PC-9 (cell line): ENCODE data around the gene RASAL2. TPM values are rescaled to one million over a fixed set of nuclear protein-coding genes. Genes with fewer than 3 reads are reported as not detected.
A peak's percentile ranks its signal among the peaks of the same experiment; 100 is the strongest.

Experiments
- BruUV-seq: library from RNA; stranded (reverse); fragments of 400-500 nt; replicated peaks from 2 replicates; lab custom pipeline; 2021; lab: Mats Ljungman, UMichigan
- CTCF ChIA-PET: fragments of 300-600 bp; sonication (Branson Sonifier 250); formaldehyde crosslinking; loops from one replicate; lab custom pipeline; 2022; ENCODE audit warnings: antibody characterized with exemption; lab: Charles Lee
- POLR2A ChIA-PET: fragments of 300-600 bp; sonication (Branson Sonifier 250); formaldehyde crosslinking; loops from one replicate; lab custom pipeline; 2022; ENCODE audit warnings: antibody characterized with exemption; ENCODE audit not compliant: unreplicated experiment; lab: Charles Lee
- DNase-seq, 2 experiments: peaks; one replicate each; pipeline versions ENCODE4 v3.0.0 to v3.0.0-alpha.2; 2015 to 2022; ENCODE audit warnings: mixed read lengths in 1 of 2
- H2AFZ ChIP-seq: fragments of 200-600 bp; sonication (generic); 2 replicates; pipeline ENCODE4 v1.8.1; 2017; ENCODE audit warnings: antibody characterized with exemption
- H3F3A ChIP-seq: fragments of 200-600 bp; sonication (generic); 2 replicates; pipeline ENCODE4 v1.8.1; 2017; ENCODE audit warnings: antibody characterized with exemption, mild to moderate bottlenecking, low read depth; ENCODE audit not compliant: insufficient read depth
- H3K27ac ChIP-seq: fragments of 200-600 bp; sonication (generic); 2 replicates; pipeline ENCODE4 v1.6.1; 2016; ENCODE audit warnings: mixed run types
- H3K27me3 ChIP-seq: fragments of 200-600 bp; sonication (generic); 2 replicates; pipeline ENCODE4 v1.6.1; 2016; ENCODE audit warnings: low read depth, mixed run types; ENCODE audit not compliant: insufficient read depth
- H3K36me3 ChIP-seq: fragments of 200-600 bp; sonication (generic); 2 replicates; pipeline ENCODE4 v1.6.1; 2016; ENCODE audit warnings: low read depth, mixed run types
- H3K4me1 ChIP-seq: fragments of 200-600 bp; sonication (generic); replicated peaks from 2 replicates; pipeline ENCODE4 v1.6.1; 2016; ENCODE audit warnings: mixed run types; ENCODE audit not compliant: insufficient read depth
- H3K4me2 ChIP-seq: fragments of 200-600 bp; sonication (generic); 2 replicates; pipeline ENCODE4 v1.6.1; 2017; ENCODE audit warnings: mixed run types
- H3K4me3 ChIP-seq: fragments of 200-600 bp; sonication (generic); 2 replicates; pipeline ENCODE4 v1.6.1; 2016; ENCODE audit warnings: mixed run types
- H3K79me2 ChIP-seq: fragments of 200-600 bp; sonication (generic); 2 replicates; pipeline ENCODE4 v1.6.1; 2017; ENCODE audit warnings: low read depth, mixed run types
- H3K9me2 ChIP-seq: fragments of 200-600 bp; sonication (generic); 2 replicates; pipeline ENCODE4 v1.8.1; 2017; ENCODE audit warnings: mild to moderate bottlenecking; ENCODE audit not compliant: insufficient read depth
- H3K9me3 ChIP-seq: fragments of 200-600 bp; sonication (generic); 2 replicates; pipeline ENCODE4 v1.8.1; 2016; ENCODE audit warnings: low read depth; ENCODE audit not compliant: insufficient read depth
- H4K20me1 ChIP-seq: fragments of 200-600 bp; sonication (generic); 2 replicates; pipeline ENCODE4 v1.8.1; 2017; ENCODE audit not compliant: insufficient read depth
- CTCF ChIP-seq: fragments of 200-600 bp; sonication (generic); conservative IDR thresholded peaks from 2 replicates; pipeline ENCODE4 v1.6.1; 2017; ENCODE audit warnings: mixed run types, antibody characterized with exemption, mild to moderate bottlenecking, moderate library complexity
- EZH2 ChIP-seq: fragments of 200-600 bp; sonication (generic); IDR thresholded peaks from 2 replicates; pipeline ENCODE4 v1.8.0; 2017; ENCODE audit warnings: antibody characterized with exemption, low read depth
- intact Hi-C: fragments of 100-400 bp; cut with micrococcal nuclease; formaldehyde crosslinking; loops from one replicate; pipeline ENCODE4 v1.10.0; 2022; ENCODE audit not compliant: unreplicated experiment
- total RNA-seq: library from RNA; stranded (reverse); gene quantifications from 2 replicates; pipeline ENCODE4 v1.2.3, GENCODE V29; 2021

RASAL2 gene
- total RNA-seq, 1 experiment from 2014 or later: 54.1 TPM

GRCh38 chr1:178121883-178122282 is 28.0 kb downstream of the RASAL2 start:
- peaks cover 44% of the 10 kb centered on the region for H3K4me1 ChIP-seq
- peaks cover 7% of the 10 kb centered on the region for H3K36me3 ChIP-seq
- POLR2A ChIA-PET: no interaction called here
- H3K9me3 ChIP-seq: peaks cover 4% of the 10 kb centered on the region
- peaks cover 35% of the 10 kb centered on the region for H3F3A ChIP-seq
- no peaks in the 10 kb centered on the region for H3K9me2 ChIP-seq
- CTCF ChIA-PET: no interaction called here
- TF ChIP-seq CTCF (no peak), EZH2 (no peak)
- no peak overlapping the region for H3K4me3 ChIP-seq
- no peak overlapping the region for H2AFZ ChIP-seq
- no peaks in the 10 kb centered on the region for H4K20me1 ChIP-seq
- DNase-seq: no peak
- no peak overlapping the region for H3K27ac ChIP-seq
- intact Hi-C loops: loop anchor here (10.0 kb wide), 2 partner anchors 143 to 413 kb away; no protein-coding TSS in a partner anchor
- H3K79me2 ChIP-seq: peaks cover 91% of the 10 kb centered on the region
- H3K27me3 ChIP-seq: no peaks in the 10 kb centered on the region
- H3K4me2 ChIP-seq: no peak overlapping the region
- no TSS peak for BruUV-seq

GRCh38 chr1:178122283-178122682 is 28.4 kb downstream of the RASAL2 start:
- no peaks in the 10 kb centered on the region for H3K9me2 ChIP-seq
- no peak for TF ChIP-seq CTCF
- no peak for TF ChIP-seq EZH2
- intact Hi-C loops: loop anchor here (10.0 kb wide), 2 partner anchors 143 to 413 kb away; no protein-coding TSS in a partner anchor

DNA sequence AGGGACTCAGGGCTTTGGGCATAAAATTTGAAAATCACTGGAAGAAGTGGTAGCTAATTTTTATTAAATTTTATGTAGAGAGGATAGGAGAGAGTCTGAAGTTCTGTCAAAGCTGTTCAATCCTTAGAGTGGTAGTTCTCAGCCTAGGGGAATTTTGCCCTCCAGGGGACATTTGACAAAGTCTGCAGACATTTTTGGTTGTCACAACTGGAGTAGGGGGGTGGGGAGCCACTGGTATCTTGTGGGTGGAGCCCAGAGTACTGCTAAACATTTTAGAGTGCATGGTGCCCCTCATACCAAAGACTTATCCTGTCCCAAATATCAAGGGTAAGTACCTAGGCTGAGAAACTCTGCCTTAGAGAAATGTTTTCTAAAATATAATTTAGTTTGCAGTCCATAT is 30.2 kb downstream of the RASAL2 start:
- peaks cover 7% of the 10 kb centered on the region for H3K36me3 ChIP-seq
- peak overlapping the region; percentile 14; the same call in 1 of the 2 replicates for H3K27ac ChIP-seq
- intact Hi-C loops: loop anchor here (10.0 kb wide), 2 partner anchors 141 to 411 kb away; no protein-coding TSS in a partner anchor
- H2AFZ ChIP-seq: no peak overlapping the region
- no TSS peak for BruUV-seq
- no peaks in the 10 kb centered on the region for H3K27me3 ChIP-seq
- POLR2A ChIA-PET: no interaction called here
- peaks cover 47% of the 10 kb centered on the region for H3F3A ChIP-seq
- no peak for DNase-seq
- peaks cover 57% of the 10 kb centered on the region for H3K4me1 ChIP-seq
- TF ChIP-seq CTCF: no peak
- TF ChIP-seq EZH2: no peak
- H3K9me3 ChIP-seq: peaks cover 4% of the 10 kb centered on the region
- H3K4me2 ChIP-seq: no peak overlapping the region
- H3K9me2 ChIP-seq: no peaks in the 10 kb centered on the region; the same call in 1 of the 2 replicates
- no peaks in the 10 kb centered on the region for H4K20me1 ChIP-seq
- peaks cover 88% of the 10 kb centered on the region for H3K79me2 ChIP-seq
- CTCF ChIA-PET: no interaction called here
- H3K4me3 ChIP-seq: no peak overlapping the region

More at GRCh38 chr1:178122283-178122682, 28.4 kb downstream of the RASAL2 start:
- no peak overlapping the region for H3K4me2 ChIP-seq
- peaks cover 87% of the 10 kb centered on the region for H3K79me2 ChIP-seq
- POLR2A ChIA-PET: interaction anchor here (0.7 kb wide), 1 partner anchor 36 kb away, joined by 4 read pairs; no protein-coding TSS in a partner anchor
- no peaks in the 10 kb centered on the region for H3K27me3 ChIP-seq
- peaks cover 7% of the 10 kb centered on the region for H3K36me3 ChIP-seq
- peaks cover 48% of the 10 kb centered on the region for H3K4me1 ChIP-seq
- CTCF ChIA-PET: interaction anchor here (0.6 kb wide), 1 partner anchor 54 kb away, joined by 5 read pairs; no protein-coding TSS in a partner anchor
- no TSS peak for BruUV-seq
- peaks cover 4% of the 10 kb centered on the region for H3K9me3 ChIP-seq
- no peaks in the 10 kb centered on the region for H4K20me1 ChIP-seq
- no peak overlapping the region for H2AFZ ChIP-seq
- H3F3A ChIP-seq: peaks cover 39% of the 10 kb centered on the region
- no peak overlapping the region for H3K4me3 ChIP-seq
- no peak for DNase-seq
- H3K27ac ChIP-seq: no peak overlapping the region
